WERI-Rb-1 (cell line): ENCODE results near the gene MTURN.

Experiments
- DNase-seq: peaks from one replicate; pipeline ENCODE4 v3.0.0-alpha.2; 2020
- H3K27ac ChIP-seq: fragments of 250-450 bp; sonication (Bioruptor Pico); 2 replicates; pipeline ENCODE4 v1.5.1; 2020; ENCODE audit warnings: mild to moderate bottlenecking, moderate library complexity
- H3K27me3 ChIP-seq: fragments of 250-450 bp; sonication (Bioruptor Pico); 2 replicates; pipeline ENCODE4 v1.5.1; 2021; ENCODE audit warnings: mild to moderate bottlenecking, low read depth, moderate library complexity; ENCODE audit not compliant: insufficient read depth, severe bottlenecking
- H3K36me3 ChIP-seq: fragments of 250-450 bp; sonication (Bioruptor Pico); 2 replicates; pipeline ENCODE4 v1.5.1; 2020; ENCODE audit warnings: mild to moderate bottlenecking, moderate library complexity
- H3K4me3 ChIP-seq: 2 replicates; pipeline ENCODE4 v1.5.1; 2011; ENCODE audit warnings: low read depth, mild to moderate bottlenecking, control low read depth, low read length
- H3K9me3 ChIP-seq: fragments of 250-450 bp; sonication (Bioruptor Pico); 2 replicates; pipeline ENCODE4 v1.5.1; 2021; ENCODE audit warnings: mild to moderate bottlenecking, moderate library complexity; ENCODE audit not compliant: severe bottlenecking
- TF ChIP-seq, protein P1 (sequence below): IDR thresholded peaks from 2 replicates; pipeline ENCODE4 v1.5.1; 2011; ENCODE audit warnings: low read depth, mild to moderate bottlenecking, control low read depth, inconsistent platforms, low read length

Gene MTURN

DNA sequence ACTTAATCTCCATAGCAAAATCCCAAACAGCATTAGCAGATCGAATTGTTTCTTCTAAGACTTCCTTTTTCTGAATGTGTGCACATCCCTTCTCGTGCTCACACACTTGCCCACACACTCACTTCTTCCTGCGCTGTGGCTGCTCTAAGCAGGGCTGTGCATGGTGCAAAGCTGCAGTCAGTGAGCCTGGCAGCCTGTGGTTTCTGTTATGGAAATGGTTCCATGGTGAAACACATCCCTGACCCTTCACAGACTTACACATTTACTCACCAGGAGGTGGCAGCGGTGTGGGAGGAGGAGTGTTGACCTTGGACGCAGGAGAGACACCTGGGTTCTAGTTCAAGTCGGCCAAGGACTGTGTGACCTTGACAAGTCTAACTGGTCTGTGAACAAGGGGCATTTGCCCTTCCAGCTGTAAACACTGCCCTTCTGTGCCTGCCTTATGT is 24.9 kb downstream of the MTURN start:
- peak; percentile 38 for DNase-seq

DNA sequence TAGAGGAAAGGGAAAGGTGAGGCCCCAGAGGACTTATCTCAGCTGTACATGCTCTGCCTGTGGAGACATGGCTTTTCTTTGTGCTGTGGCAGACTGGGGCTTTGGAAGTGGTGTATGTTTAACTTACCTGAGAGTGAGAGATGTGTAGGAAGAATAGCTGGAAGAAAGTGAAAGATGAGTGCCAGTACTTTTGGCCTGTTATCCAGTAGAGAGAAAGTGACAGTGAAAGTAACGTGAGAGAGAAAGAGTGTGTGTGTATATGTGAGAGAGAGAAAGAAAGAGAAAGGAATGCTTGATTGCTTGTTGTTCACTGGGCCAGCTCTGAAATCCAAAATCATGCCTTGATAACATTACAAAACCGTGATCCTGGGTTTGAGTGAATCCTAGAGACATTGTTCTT is 25.5 kb downstream of the MTURN start:
- Histone ChIP-seq H3K4me3 (no peak overlapping the region), H3K9me3 (no peaks in the 10 kb centered on the region), H3K36me3 (no peaks in the 10 kb centered on the region), H3K27me3 (no peaks in the 10 kb centered on the region), H3K27ac (no peak overlapping the region)
- DNase-seq, result no peak
- TF ChIP-seq, protein P1, sequence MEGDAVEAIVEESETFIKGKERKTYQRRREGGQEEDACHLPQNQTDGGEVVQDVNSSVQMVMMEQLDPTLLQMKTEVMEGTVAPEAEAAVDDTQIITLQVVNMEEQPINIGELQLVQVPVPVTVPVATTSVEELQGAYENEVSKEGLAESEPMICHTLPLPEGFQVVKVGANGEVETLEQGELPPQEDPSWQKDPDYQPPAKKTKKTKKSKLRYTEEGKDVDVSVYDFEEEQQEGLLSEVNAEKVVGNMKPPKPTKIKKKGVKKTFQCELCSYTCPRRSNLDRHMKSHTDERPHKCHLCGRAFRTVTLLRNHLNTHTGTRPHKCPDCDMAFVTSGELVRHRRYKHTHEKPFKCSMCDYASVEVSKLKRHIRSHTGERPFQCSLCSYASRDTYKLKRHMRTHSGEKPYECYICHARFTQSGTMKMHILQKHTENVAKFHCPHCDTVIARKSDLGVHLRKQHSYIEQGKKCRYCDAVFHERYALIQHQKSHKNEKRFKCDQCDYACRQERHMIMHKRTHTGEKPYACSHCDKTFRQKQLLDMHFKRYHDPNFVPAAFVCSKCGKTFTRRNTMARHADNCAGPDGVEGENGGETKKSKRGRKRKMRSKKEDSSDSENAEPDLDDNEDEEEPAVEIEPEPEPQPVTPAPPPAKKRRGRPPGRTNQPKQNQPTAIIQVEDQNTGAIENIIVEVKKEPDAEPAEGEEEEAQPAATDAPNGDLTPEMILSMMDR, result no peak

More for the DNA sequence above, 24.9 kb downstream of the MTURN start:
- no peak overlapping the region for H3K4me3 ChIP-seq
- H3K9me3 ChIP-seq, result no peaks in the 10 kb centered on the region
- H3K27ac ChIP-seq, result no peak overlapping the region
- H3K27me3 ChIP-seq, result no peaks in the 10 kb centered on the region
- TF ChIP-seq, protein P1, result peak; percentile 55
- H3K36me3 ChIP-seq, result no peaks in the 10 kb centered on the region

DNA sequence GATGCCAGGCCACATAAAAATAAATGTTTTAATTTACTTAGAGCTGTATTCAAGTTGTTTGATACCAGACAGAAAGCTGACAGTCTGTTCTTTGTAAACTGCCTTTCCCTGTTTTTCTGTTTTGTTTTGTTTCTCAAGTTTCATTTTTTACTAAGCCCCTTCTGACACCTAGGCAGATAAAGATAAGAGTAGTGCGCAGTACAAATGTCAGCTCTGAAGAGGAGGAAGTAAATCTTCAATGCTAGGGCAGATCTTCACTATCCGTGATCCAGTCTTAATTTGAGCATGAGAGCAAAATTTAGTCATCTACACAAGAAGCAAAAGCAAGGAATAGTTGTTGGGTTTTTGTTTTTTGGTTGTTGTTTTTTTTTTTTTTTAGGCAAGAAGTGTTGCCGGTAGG is 27.3 kb downstream of the MTURN start:
- no peak overlapping the region for H3K27ac ChIP-seq
- no peaks in the 10 kb centered on the region for H3K27me3 ChIP-seq
- H3K9me3 ChIP-seq, result no peaks in the 10 kb centered on the region
- H3K36me3 ChIP-seq, result no peaks in the 10 kb centered on the region
- no peak overlapping the region for H3K4me3 ChIP-seq
- no peak for DNase-seq
- TF ChIP-seq, protein P1, result no peak

DNA sequence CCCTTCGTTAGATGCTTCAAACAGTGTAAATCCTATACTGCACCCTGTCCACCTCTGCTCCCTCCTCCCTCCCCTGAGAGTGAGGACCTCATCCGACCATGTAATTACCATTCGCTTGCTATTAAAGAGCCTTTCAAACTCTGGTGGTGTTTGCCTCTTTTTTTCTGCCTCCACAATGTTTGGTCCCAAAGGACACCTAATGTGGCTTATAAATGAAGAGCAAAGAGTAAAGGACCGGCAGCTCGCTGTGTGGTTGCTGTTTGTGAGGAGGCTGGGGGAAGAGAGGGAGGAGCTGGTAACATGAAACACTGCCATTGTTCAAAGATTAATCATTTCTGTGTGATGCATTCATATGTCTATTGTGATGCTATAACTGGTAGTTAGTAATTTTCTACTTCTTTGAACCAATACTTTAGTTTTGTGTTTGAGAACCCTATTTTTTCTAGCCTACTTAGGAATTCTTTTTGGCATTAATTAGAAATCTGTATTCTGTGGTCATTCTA is 27.9 kb downstream of the MTURN start:
- no peak for DNase-seq
- H3K27ac ChIP-seq, result no peak overlapping the region
- no peaks in the 10 kb centered on the region for H3K36me3 ChIP-seq
- TF ChIP-seq, protein P1, result no peak
- H3K4me3 ChIP-seq, result no peak overlapping the region
- no peaks in the 10 kb centered on the region for H3K9me3 ChIP-seq
- no peaks in the 10 kb centered on the region for H3K27me3 ChIP-seq

DNA sequence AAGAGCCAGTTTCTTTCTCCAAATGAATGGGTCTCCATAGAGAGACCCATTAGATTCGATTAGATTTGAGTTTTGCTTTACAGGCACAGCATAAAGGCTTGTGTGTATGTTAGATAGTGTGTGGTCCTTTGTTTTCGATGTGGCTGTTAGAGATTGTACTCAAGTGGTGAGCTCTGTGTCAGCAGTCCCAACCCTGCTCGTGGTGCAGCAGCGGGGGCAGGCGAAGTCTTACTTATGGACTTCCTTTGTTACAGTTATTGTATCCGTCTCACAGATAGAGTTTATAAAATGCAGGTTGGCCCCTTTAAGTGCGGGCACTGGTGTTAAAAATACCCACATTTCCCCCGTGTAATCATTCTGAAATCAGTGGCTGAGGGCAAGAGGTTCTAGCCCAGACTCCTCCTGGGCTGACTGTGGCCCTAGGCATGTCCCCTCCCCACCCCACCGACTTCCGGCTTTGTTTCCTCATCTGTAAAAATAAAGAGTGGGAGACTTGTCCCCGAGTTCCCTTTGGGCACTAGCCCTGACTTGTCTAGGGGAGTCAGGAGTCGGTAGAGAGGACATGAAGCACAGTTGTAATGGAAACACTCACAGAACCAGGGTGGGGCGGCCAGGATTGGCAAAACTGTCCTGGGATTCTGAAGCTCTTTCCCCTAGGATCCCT is 28.6 kb downstream of the MTURN start:
- H3K9me3 ChIP-seq, result no peaks in the 10 kb centered on the region
- H3K36me3 ChIP-seq, result no peaks in the 10 kb centered on the region
- no peak for DNase-seq
- TF ChIP-seq, protein P1, result no peak
- H3K27me3 ChIP-seq, result no peaks in the 10 kb centered on the region
- no peak overlapping the region for H3K4me3 ChIP-seq
- H3K27ac ChIP-seq, result no peak overlapping the region

DNA sequence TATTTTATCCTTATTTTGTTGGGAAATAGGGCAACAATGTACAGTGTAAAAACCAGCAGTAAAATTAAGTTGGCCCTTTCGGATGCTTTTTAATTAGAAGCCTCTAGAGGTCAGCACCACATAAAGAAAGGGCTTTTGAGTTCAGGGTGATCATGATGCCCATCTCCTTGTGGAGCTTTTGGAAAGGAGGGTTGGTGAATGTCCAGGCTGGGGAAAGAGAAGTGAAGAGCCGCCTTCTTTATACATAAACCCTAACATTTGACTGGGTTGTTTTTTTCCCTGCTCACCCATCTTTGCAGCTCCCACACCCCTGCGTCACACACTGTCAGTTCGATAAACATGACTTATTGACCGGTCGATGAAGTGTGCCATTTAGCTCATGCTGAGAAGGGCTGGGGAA is 29.8 kb downstream of the MTURN start:
- TF ChIP-seq, protein P1, result peak; percentile 47
- peak; percentile 10 for DNase-seq
- H3K27me3 ChIP-seq, result no peaks in the 10 kb centered on the region
- H3K27ac ChIP-seq, result no peak overlapping the region
- H3K36me3 ChIP-seq, result no peaks in the 10 kb centered on the region
- H3K9me3 ChIP-seq, result no peaks in the 10 kb centered on the region
- H3K4me3 ChIP-seq, result no peak overlapping the region
